ENCODE measurements around the gene PCBP3. TPM values are rescaled to one million over a fixed set of nuclear protein-coding genes. Genes with fewer than 3 reads are reported as not detected.

The PCBP3 gene
- total and polyA plus RNA-seq, 10 of the 15 experiments (the other 5 are each of a cell fraction or from before 2014, with no cell fraction given) = 0.09 to 1.3 (median 0.46) TPM; not detected in 3

DNA sequence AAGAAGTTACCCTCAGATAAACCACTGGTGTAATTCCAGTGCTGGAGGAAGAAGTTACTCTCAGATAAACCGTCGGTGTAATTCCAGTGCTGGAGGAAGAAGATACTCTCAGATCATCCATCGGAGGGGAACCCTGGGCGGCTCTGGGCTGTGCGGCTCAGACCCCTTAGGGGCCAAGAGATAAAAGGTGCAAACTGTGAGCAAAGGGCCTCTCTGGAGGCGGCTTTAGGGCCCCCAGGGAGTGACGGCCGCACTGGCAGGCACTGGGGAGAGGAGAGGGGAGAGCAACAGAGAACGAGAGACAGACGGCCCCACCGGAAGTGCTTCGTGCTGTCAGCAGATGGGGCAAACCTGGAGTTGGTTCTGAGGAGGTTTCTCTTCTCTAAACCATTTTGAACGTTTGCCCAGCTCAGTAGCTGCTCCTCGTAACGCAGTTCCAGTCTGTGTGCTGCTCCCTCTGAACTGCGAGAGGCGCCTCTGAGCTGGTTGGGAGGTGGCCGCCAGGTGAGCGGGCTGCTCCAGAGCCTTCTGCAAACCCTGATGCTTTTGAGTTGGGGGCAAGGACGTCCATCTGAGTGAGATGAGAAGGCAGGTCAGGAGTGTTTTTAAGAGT is 275.4 kb downstream of the PCBP3 start:
- Histone ChIP-seq H3K4me3 (no peak overlapping the region), H3K27ac (ENCODE audit: control insufficient read depth, insufficient read depth) (no peak overlapping the region), H2AFZ (ENCODE audit: control insufficient read depth, low read depth, low read length) (no peak overlapping the region), H3K79me2 (ENCODE audit: control insufficient read depth, insufficient read depth, low read length) (no peaks in the 10 kb centered on the region), H3K27me3 (replicated peaks in 1 of 2; ENCODE audit: control insufficient read depth in 2 of 2, insufficient read depth in 2 of 2, low read length in 1 of 2) (no peaks in the 10 kb centered on the region), H3K36me3 (ENCODE audit: control insufficient read depth in 2 of 2, insufficient read depth in 2 of 2, low read length in 1 of 2) (no peaks in the 10 kb centered on the region), H3K9ac (ENCODE audit: control insufficient read depth, insufficient read depth, low read length) (no peak overlapping the region), H4K20me1 (ENCODE audit: control insufficient read depth, insufficient read depth) (no peaks in the 10 kb centered on the region), H3K4me1 (ENCODE audit: control insufficient read depth, insufficient read depth, low read length) (no peaks in the 10 kb centered on the region), H3K9me3 (replicated peaks; ENCODE audit: control insufficient read depth, insufficient read depth, low read length) (no peaks in the 10 kb centered on the region; the same call in 2 of the 3 replicates), H3K4me2 (ENCODE audit: control insufficient read depth, insufficient read depth) (no peak overlapping the region)
- ChIA-PET SMC1A (ENCODE audit: uncharacterized antibody, unreplicated experiment) (no interaction called here), RAD21 (ENCODE audit: unreplicated experiment) (no interaction called here), POLR2A (no interaction called here), CTCF (no interaction called here)
- no peak for ATAC-seq
- in situ Hi-C loops (cut with MboI) = no loop called here
- 47% methylated on average over 20 of the region's 20 CpGs for WGBS (ENCODE audit: insufficient coverage, insufficient replicate concordance, low lambda C conversion rate, missing lambda C conversion rate)
- BruUV-seq (replicated peaks) = no TSS peak
- no peak for FAIRE-seq
- TF ChIP-seq POLR2AphosphoS2 (IDR thresholded peaks at IDR 0.05; ENCODE audit: low read depth, low read length) (no peak), SIN3A (IDR thresholded peaks at IDR 0.05; ENCODE audit: low read depth, low read length) (no peak)
- TF ChIP-seq, protein P1, sequence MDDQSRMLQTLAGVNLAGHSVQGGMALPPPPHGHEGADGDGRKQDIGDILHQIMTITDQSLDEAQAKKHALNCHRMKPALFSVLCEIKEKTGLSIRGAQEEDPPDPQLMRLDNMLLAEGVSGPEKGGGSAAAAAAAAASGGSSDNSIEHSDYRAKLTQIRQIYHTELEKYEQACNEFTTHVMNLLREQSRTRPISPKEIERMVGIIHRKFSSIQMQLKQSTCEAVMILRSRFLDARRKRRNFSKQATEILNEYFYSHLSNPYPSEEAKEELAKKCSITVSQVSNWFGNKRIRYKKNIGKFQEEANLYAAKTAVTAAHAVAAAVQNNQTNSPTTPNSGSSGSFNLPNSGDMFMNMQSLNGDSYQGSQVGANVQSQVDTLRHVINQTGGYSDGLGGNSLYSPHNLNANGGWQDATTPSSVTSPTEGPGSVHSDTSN (IDR thresholded peaks at IDR 0.05; ENCODE audit: insufficient replicate concordance, low read depth, low read length) = no peak
- DNase-seq (ENCODE audit: low read depth, low spot score) = no peak
- intact Hi-C loops (cut with micrococcal nuclease; ENCODE audit: unreplicated experiment) = no loop called here

DNA sequence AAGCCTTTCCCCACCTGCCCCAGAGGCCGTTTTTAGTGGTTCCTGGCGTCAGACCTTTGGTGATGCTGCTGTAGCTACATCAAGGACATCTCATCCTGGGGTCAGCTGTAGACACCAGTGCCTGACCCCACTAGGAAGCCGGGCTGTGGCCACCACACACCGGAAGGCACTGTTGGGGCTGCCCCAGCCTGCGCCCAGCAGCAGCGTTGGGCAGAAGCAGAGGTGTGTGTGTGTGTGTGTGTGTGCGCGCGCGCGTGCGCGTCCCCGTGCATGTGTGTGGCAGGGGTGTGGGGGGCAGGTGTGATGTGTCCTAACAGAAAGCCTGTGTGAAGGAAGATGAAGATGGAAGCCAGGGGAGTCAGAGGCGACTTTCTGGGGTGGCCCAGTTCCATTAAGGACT is 276.1 kb downstream of the PCBP3 start:
- WGBS (ENCODE audit: insufficient coverage, insufficient replicate concordance, low lambda C conversion rate, missing lambda C conversion rate) = 51% methylated on average over 15 of the region's 15 CpGs
- H3K4me2 ChIP-seq (ENCODE audit: control insufficient read depth, insufficient read depth) = no peak overlapping the region
- no TSS peak for BruUV-seq (replicated peaks)
- no peaks in the 10 kb centered on the region for H3K36me3 ChIP-seq (ENCODE audit: control insufficient read depth in 2 of 2, insufficient read depth in 2 of 2, low read length in 1 of 2)
- H3K27me3 ChIP-seq (replicated peaks in 1 of 2; ENCODE audit: control insufficient read depth in 2 of 2, insufficient read depth in 2 of 2, low read length in 1 of 2) = no peaks in the 10 kb centered on the region
- CTCF ChIA-PET = no interaction called here
- no peaks in the 10 kb centered on the region; the same call in 2 of the 3 replicates for H3K9me3 ChIP-seq (replicated peaks; ENCODE audit: control insufficient read depth, insufficient read depth, low read length)
- no peak overlapping the region for H3K4me3 ChIP-seq
- POLR2A ChIA-PET = no interaction called here
- ATAC-seq (no peak), DNase-seq (ENCODE audit: low read depth, low spot score) (no peak), FAIRE-seq (no peak)
- H3K9ac ChIP-seq (ENCODE audit: control insufficient read depth, insufficient read depth, low read length) = no peak overlapping the region
- TF ChIP-seq, protein P2, sequence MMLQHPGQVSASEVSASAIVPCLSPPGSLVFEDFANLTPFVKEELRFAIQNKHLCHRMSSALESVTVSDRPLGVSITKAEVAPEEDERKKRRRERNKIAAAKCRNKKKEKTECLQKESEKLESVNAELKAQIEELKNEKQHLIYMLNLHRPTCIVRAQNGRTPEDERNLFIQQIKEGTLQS (IDR thresholded peaks at IDR 0.05; ENCODE audit: borderline replicate concordance, extremely low read depth, low read depth, low read length) = no peak
- TF ChIP-seq RFX5 (IDR thresholded peaks at IDR 0.05; ENCODE audit: low read depth, low read length) = no peak
- TF ChIP-seq SREBF1 (IDR thresholded peaks at IDR 0.05; ENCODE audit: low read length) = no peak
- TF ChIP-seq JUND (IDR thresholded peaks at IDR 0.05; ENCODE audit: low read depth, low read length) = no peak
- no peak for TF ChIP-seq ASH2L (IDR thresholded peaks at IDR 0.05; ENCODE audit: borderline replicate concordance, low read depth)
- TF ChIP-seq, protein P3, sequence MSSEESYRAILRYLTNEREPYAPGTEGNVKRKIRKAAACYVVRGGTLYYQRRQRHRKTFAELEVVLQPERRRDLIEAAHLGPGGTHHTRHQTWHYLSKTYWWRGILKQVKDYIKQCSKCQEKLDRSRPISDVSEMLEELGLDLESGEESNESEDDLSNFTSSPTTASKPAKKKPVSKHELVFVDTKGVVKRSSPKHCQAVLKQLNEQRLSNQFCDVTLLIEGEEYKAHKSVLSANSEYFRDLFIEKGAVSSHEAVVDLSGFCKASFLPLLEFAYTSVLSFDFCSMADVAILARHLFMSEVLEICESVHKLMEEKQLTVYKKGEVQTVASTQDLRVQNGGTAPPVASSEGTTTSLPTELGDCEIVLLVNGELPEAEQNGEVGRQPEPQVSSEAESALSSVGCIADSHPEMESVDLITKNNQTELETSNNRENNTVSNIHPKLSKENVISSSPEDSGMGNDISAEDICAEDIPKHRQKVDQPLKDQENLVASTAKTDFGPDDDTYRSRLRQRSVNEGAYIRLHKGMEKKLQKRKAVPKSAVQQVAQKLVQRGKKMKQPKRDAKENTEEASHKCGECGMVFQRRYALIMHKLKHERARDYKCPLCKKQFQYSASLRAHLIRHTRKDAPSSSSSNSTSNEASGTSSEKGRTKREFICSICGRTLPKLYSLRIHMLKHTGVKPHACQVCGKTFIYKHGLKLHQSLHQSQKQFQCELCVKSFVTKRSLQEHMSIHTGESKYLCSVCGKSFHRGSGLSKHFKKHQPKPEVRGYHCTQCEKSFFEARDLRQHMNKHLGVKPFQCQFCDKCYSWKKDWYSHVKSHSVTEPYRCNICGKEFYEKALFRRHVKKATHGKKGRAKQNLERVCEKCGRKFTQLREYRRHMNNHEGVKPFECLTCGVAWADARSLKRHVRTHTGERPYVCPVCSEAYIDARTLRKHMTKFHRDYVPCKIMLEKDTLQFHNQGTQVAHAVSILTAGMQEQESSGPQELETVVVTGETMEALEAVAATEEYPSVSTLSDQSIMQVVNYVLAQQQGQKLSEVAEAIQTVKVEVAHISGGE (CRISPR knock-in tag; IDR thresholded peaks at IDR 0.05) = no peak
- TF ChIP-seq HDAC2 (IDR thresholded peaks at IDR 0.05) = no peak
- H3K27ac ChIP-seq (ENCODE audit: control insufficient read depth, insufficient read depth) = no peak overlapping the region
- RAD21 ChIA-PET (ENCODE audit: unreplicated experiment) = no interaction called here
- in situ Hi-C loops (cut with MboI) = no loop called here
- no peak overlapping the region for H2AFZ ChIP-seq (ENCODE audit: control insufficient read depth, low read depth, low read length)
- intact Hi-C loops (cut with micrococcal nuclease; ENCODE audit: unreplicated experiment) = no loop called here
- no peaks in the 10 kb centered on the region for H3K4me1 ChIP-seq (ENCODE audit: control insufficient read depth, insufficient read depth, low read length)
- no peaks in the 10 kb centered on the region for H4K20me1 ChIP-seq (ENCODE audit: control insufficient read depth, insufficient read depth)
- H3K79me2 ChIP-seq (ENCODE audit: control insufficient read depth, insufficient read depth, low read length) = no peaks in the 10 kb centered on the region
- SMC1A ChIA-PET (ENCODE audit: uncharacterized antibody, unreplicated experiment) = no interaction called here

Measured in GM12878 (cell line).